Measurements from ENCODE around the gene SPOCK1. TPM values are rescaled to one million over a fixed set of nuclear protein-coding genes. Genes with fewer than 3 reads are reported as not detected.

The SPOCK1 gene
- total and polyA plus RNA-seq, 8 donors, result 0.46 to 15.6 (median 9.2) TPM

- Histone ChIP-seq H3K4me3 (no peak overlapping the region), H3K27me3 (no peaks in the 10 kb centered on the region), H3K27ac (no peak overlapping the region), H3K36me3 (no peaks in the 10 kb centered on the region), H3K4me1 (no peaks in the 10 kb centered on the region), H3K9me3 (no peaks in the 10 kb centered on the region)
- no peak for DNase-seq
- intact Hi-C loops (cut with DNase I; ENCODE audit: low total_unique reads), result no loop called here
- WGBS, 5 donors, result 59 to 80% (median 70%) methylated on average over 1 of the region's 1 CpG
- no peak for TF ChIP-seq EP300 (IDR thresholded peaks at IDR 0.05)
These were observed 372.3 kb downstream of the SPOCK1 start for GRCh38 chr5:137126829-137127228.

- TF ChIP-seq CTCF (IDR thresholded peaks at IDR 0.05), result no peak
- TF ChIP-seq EP300 (IDR thresholded peaks at IDR 0.05), result no peak
- no peak for TF ChIP-seq POLR2AphosphoS5 (IDR thresholded peaks at IDR 0.05)
- no peak for TF ChIP-seq POLR2A (IDR thresholded peaks at IDR 0.05)
- H3K27me3 ChIP-seq, result no peaks in the 10 kb centered on the region
- H3K4me1 ChIP-seq, result no peaks in the 10 kb centered on the region
- H3K36me3 ChIP-seq, result no peaks in the 10 kb centered on the region
- no peak for DNase-seq
- no peaks in the 10 kb centered on the region for H3K9me3 ChIP-seq
- no peak overlapping the region for H3K27ac ChIP-seq
- intact Hi-C loops (cut with DNase I; ENCODE audit: low total_unique reads), result no loop called here
- H3K4me3 ChIP-seq, result no peak overlapping the region
- WGBS, 5 donors, result 26 to 48% (median 36%) methylated on average over 2 of the region's 2 CpGs
These were observed 376.6 kb downstream of the SPOCK1 start for GRCh38 chr5:137122558-137122957.

GRCh38 chr5:137122075-137122474, 377.1 kb downstream of the SPOCK1 start:
- Histone ChIP-seq H3K27ac (no peak overlapping the region), H3K27me3 (no peaks in the 10 kb centered on the region), H3K4me1 (no peaks in the 10 kb centered on the region), H3K36me3 (no peaks in the 10 kb centered on the region), H3K4me3 (no peak overlapping the region), H3K9me3 (no peaks in the 10 kb centered on the region)
- intact Hi-C loops (cut with DNase I; ENCODE audit: low total_unique reads), result no loop called here
- WGBS, 5 donors, result 15 to 35% (median 21%) methylated on average over 3 of the region's 3 CpGs
- TF ChIP-seq EP300 (IDR thresholded peaks at IDR 0.05), result no peak
- TF ChIP-seq CTCF (IDR thresholded peaks at IDR 0.05), result no peak
- TF ChIP-seq POLR2AphosphoS5 (IDR thresholded peaks at IDR 0.05), result no peak
- TF ChIP-seq POLR2A (IDR thresholded peaks at IDR 0.05), result no peak
- DNase-seq, result peak in 1 of 2 donors; percentile 56

- TF ChIP-seq POLR2AphosphoS5 (IDR thresholded peaks at IDR 0.05) (no peak), CTCF (IDR thresholded peaks at IDR 0.05) (no peak), POLR2A (IDR thresholded peaks at IDR 0.05) (no peak), EP300 (IDR thresholded peaks at IDR 0.05) (no peak)
- H3K4me3 ChIP-seq, result no peak overlapping the region
- WGBS, 5 donors, result 66 to 74% (median 72%) methylated on average over 6 of the region's 6 CpGs
- H3K4me1 ChIP-seq, result peaks cover 0 to 9% (median 7%) of the 10 kb centered on the region in 4 donors
- no peaks in the 10 kb centered on the region for H3K9me3 ChIP-seq
- no peaks in the 10 kb centered on the region for H3K36me3 ChIP-seq
- DNase-seq, result no peak
- intact Hi-C loops (cut with DNase I; ENCODE audit: low total_unique reads), result no loop called here
- H3K27ac ChIP-seq, result no peak overlapping the region
- no peaks in the 10 kb centered on the region for H3K27me3 ChIP-seq
These were observed 379.8 kb downstream of the SPOCK1 start for GRCh38 chr5:137119321-137119720.

GRCh38 chr5:137118629-137119028, 380.5 kb downstream of the SPOCK1 start:
- Histone ChIP-seq H3K27ac (no peak overlapping the region), H3K27me3 (no peaks in the 10 kb centered on the region), H3K36me3 (no peaks in the 10 kb centered on the region), H3K9me3 (no peaks in the 10 kb centered on the region), H3K4me3 (no peak overlapping the region), H3K4me1 (peaks cover 0 to 15% (median 9%) of the 10 kb centered on the region in 4 donors)
- WGBS, 5 donors, result 26 to 58% (median 39%) methylated on average over 5 of the region's 5 CpGs
- TF ChIP-seq POLR2AphosphoS5 (IDR thresholded peaks at IDR 0.05), result no peak
- TF ChIP-seq POLR2A (IDR thresholded peaks at IDR 0.05), result no peak
- TF ChIP-seq EP300 (IDR thresholded peaks at IDR 0.05), result no peak
- TF ChIP-seq CTCF (IDR thresholded peaks at IDR 0.05), result no peak
- intact Hi-C loops (cut with DNase I; ENCODE audit: low total_unique reads), result no loop called here
- DNase-seq, result peak in 1 of 2 donors; percentile 18

Data from stomach (tissue), 9 donors.